Mesendoderm (in vitro differentiated cells): ENCODE results near the gene SLC10A3.

Source experiments
- DNase-seq: peaks from one replicate; pipeline ENCODE4 v3.0.0; 2013
- H2AK5ac ChIP-seq: 2 replicates; pipeline ENCODE4 v1.6.1; 2013; ENCODE audit warnings: low read length, inconsistent platforms
- H2BK120ac ChIP-seq: 2 replicates; pipeline ENCODE4 v1.6.1; 2013; ENCODE audit warnings: low read depth, mild to moderate bottlenecking, low read length, moderate library complexity, mixed read lengths
- H2BK15ac ChIP-seq: replicated peaks from 2 replicates; pipeline ENCODE4 v1.6.1; 2013; ENCODE audit warnings: low read depth, mild to moderate bottlenecking, moderate library complexity
- H2BK5ac ChIP-seq: 2 replicates; pipeline ENCODE4 v1.6.1; 2013; ENCODE audit warnings: low read length, inconsistent platforms
- H3K18ac ChIP-seq: 2 replicates; pipeline ENCODE4 v1.6.1; 2013; ENCODE audit warnings: mild to moderate bottlenecking, low read length, mixed read lengths
- H3K23ac ChIP-seq: one replicate; pipeline ENCODE4 v1.6.1; 2013; ENCODE audit warnings: low read length
- H3K27ac ChIP-seq: 2 replicates; pipeline ENCODE4 v1.5.1; 2013; ENCODE audit warnings: low read depth, mild to moderate bottlenecking, inconsistent platforms, low read length, moderate library complexity
- H3K27me3 ChIP-seq: 2 replicates; pipeline ENCODE4 v1.6.1; 2013; ENCODE audit warnings: low read length, control low read depth, mild to moderate bottlenecking, inconsistent platforms; ENCODE audit not compliant: insufficient read depth, poor library complexity
- H3K36me3 ChIP-seq: 2 replicates; pipeline ENCODE4 v1.6.1; 2013; ENCODE audit warnings: low read length, inconsistent platforms; ENCODE audit not compliant: control insufficient read depth, insufficient read depth
- H3K4ac ChIP-seq: one replicate; pipeline ENCODE4 v1.6.1; 2013; ENCODE audit warnings: low read depth, mild to moderate bottlenecking, low read length, moderate library complexity
- H3K4me1 ChIP-seq: 2 replicates; pipeline ENCODE4 v1.6.1; 2013; ENCODE audit warnings: low read depth, low read length, inconsistent platforms; ENCODE audit not compliant: control insufficient read depth
- H3K4me2 ChIP-seq: 2 replicates; pipeline ENCODE4 v1.6.1; 2013; ENCODE audit warnings: low read length
- H3K4me3 ChIP-seq: 2 replicates; pipeline ENCODE4 v1.5.1; 2013; ENCODE audit warnings: mild to moderate bottlenecking, low read length
- H3K56ac ChIP-seq: one replicate; pipeline ENCODE4 v1.6.1; 2013; ENCODE audit warnings: low read length
- H3K79me1 ChIP-seq: 2 replicates; pipeline ENCODE4 v1.6.1; 2013; ENCODE audit warnings: low read length, inconsistent platforms
- H3K79me2 ChIP-seq: 2 replicates; pipeline ENCODE4 v1.6.1; 2013; ENCODE audit warnings: mild to moderate bottlenecking, low read length; ENCODE audit not compliant: control insufficient read depth, insufficient read depth
- H3K9ac ChIP-seq: 2 replicates; pipeline ENCODE4 v1.6.1; 2013; ENCODE audit warnings: low read length, inconsistent platforms
- H4K5ac ChIP-seq: one replicate; pipeline ENCODE4 v1.6.1; 2013; ENCODE audit warnings: low read length
- H4K8ac ChIP-seq: one replicate; pipeline ENCODE4 v1.6.1; 2013; ENCODE audit warnings: low read depth, mild to moderate bottlenecking, control low read depth, low read length, moderate library complexity
- WGBS: extraction: QIAGEN DNeasy Blood & Tissue Kit; methylation state at CpG from one replicate; pipeline ENCODE4 v1.1.7; 2013; ENCODE audit warnings: low lambda C conversion rate, missing lambda C conversion rate; ENCODE audit not compliant: insufficient coverage; ENCODE audit errors: extremely low coverage; 5-methylcytosine and 5-hydroxymethylcytosine counted together

Gene SLC10A3

GRCh38 chrX:154463611-154464220 lies 26.7 kb downstream of the SLC10A3 start:
- no peak overlapping the region for H3K4me2 ChIP-seq
- no CpG with 5 or more reads among the region's 36 CpGs for WGBS
- H3K56ac ChIP-seq = no peak overlapping the region
- no peak overlapping the region for H4K5ac ChIP-seq
- H2AK5ac ChIP-seq = no peak overlapping the region
- no peak overlapping the region for H3K4me3 ChIP-seq
- H3K4ac ChIP-seq = no peak overlapping the region
- no peaks in the 10 kb centered on the region for H3K79me2 ChIP-seq
- H3K9ac ChIP-seq = no peak overlapping the region
- H2BK120ac ChIP-seq = no peak overlapping the region
- no peaks in the 10 kb centered on the region for H3K27me3 ChIP-seq
- H3K4me1 ChIP-seq = no peaks in the 10 kb centered on the region
- no peak for DNase-seq
- no peak overlapping the region for H2BK15ac ChIP-seq
- H3K18ac ChIP-seq = no peak overlapping the region
- no peak overlapping the region for H3K23ac ChIP-seq
- no peak overlapping the region for H3K27ac ChIP-seq
- no peak overlapping the region for H2BK5ac ChIP-seq
- no peaks in the 10 kb centered on the region for H3K36me3 ChIP-seq
- no peaks in the 10 kb centered on the region for H3K79me1 ChIP-seq
- H4K8ac ChIP-seq = no peak overlapping the region

- H3K56ac ChIP-seq = no peak overlapping the region
- no peak overlapping the region for H3K4me3 ChIP-seq
- no peaks in the 10 kb centered on the region for H3K36me3 ChIP-seq
- H2BK5ac ChIP-seq = no peak overlapping the region
- H3K9ac ChIP-seq = no peak overlapping the region
- no peak overlapping the region for H3K4ac ChIP-seq
- H4K5ac ChIP-seq = no peak overlapping the region
- H2BK15ac ChIP-seq = no peak overlapping the region
- no peak overlapping the region for H2AK5ac ChIP-seq
- H3K4me2 ChIP-seq = no peak overlapping the region
- H3K23ac ChIP-seq = no peak overlapping the region
- no peak overlapping the region for H3K27ac ChIP-seq
- no peaks in the 10 kb centered on the region for H3K27me3 ChIP-seq
- H3K79me2 ChIP-seq = no peaks in the 10 kb centered on the region
- no peak for DNase-seq
- no peak overlapping the region for H4K8ac ChIP-seq
- H3K18ac ChIP-seq = no peak overlapping the region
- H3K79me1 ChIP-seq = no peaks in the 10 kb centered on the region
- H2BK120ac ChIP-seq = no peak overlapping the region
- WGBS = no CpG with 5 or more reads among the region's 8 CpGs
- no peaks in the 10 kb centered on the region for H3K4me1 ChIP-seq
Measured at GRCh38 chrX:154462396-154462795, 28.0 kb downstream of the SLC10A3 start.

DNA sequence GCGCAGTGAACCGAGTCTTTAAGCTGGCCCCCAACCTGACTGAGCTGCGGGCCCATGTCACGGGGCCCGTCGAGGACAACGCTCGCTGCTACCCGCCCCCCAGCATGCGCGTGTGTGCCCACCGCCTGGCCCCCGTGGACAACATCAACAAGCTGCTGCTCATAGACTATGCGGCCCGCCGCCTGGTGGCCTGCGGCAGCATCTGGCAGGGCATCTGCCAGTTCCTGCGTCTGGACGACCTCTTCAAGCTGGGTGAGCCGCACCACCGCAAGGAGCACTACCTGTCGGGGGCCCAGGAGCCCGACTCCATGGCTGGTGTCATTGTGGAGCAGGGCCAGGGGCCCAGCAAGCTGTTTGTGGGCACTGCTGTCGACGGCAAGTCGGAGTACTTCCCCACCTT lies 30.1 kb downstream of the SLC10A3 start:
- no peak overlapping the region for H3K18ac ChIP-seq
- no peaks in the 10 kb centered on the region for H3K79me2 ChIP-seq
- H3K9ac ChIP-seq = no peak overlapping the region
- no peak overlapping the region for H2BK120ac ChIP-seq
- H3K79me1 ChIP-seq = no peaks in the 10 kb centered on the region
- H4K5ac ChIP-seq = no peak overlapping the region
- no peak overlapping the region for H3K23ac ChIP-seq
- no peaks in the 10 kb centered on the region for H3K27me3 ChIP-seq
- H3K4me2 ChIP-seq = no peak overlapping the region
- H3K36me3 ChIP-seq = no peaks in the 10 kb centered on the region
- DNase-seq = no peak
- no peak overlapping the region for H3K4me3 ChIP-seq
- no peak overlapping the region for H2BK5ac ChIP-seq
- H3K27ac ChIP-seq = no peak overlapping the region
- H3K4me1 ChIP-seq = no peaks in the 10 kb centered on the region
- no peak overlapping the region for H3K4ac ChIP-seq
- H2AK5ac ChIP-seq = no peak overlapping the region
- WGBS = no CpG with 5 or more reads among the region's 26 CpGs
- no peak overlapping the region for H4K8ac ChIP-seq
- no peak overlapping the region for H2BK15ac ChIP-seq
- H3K56ac ChIP-seq = no peak overlapping the region

DNA sequence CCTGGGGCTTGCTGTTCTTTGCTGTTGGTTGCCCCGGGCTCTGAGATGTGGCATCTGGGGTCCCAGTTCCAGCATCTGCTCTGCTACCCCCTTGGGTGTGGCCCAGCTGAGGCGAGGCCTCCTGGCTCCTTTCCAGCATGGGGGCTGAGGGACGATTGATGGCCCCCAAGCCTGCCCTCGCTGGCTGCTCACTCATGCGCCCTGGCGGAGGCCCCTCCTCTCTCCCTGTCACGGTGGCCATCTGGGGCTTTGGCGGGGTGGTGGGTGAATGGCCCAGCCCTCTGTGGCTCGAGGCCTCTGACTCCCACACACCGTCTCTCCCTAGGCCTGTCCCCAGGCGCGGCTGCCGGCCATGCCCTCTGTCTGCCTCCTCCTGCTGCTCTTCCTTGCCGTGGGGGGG lies 30.6 kb downstream of the SLC10A3 start:
- no peak overlapping the region for H2AK5ac ChIP-seq
- H3K4ac ChIP-seq = no peak overlapping the region
- H3K27me3 ChIP-seq = no peaks in the 10 kb centered on the region
- DNase-seq = no peak
- H4K5ac ChIP-seq = no peak overlapping the region
- H3K36me3 ChIP-seq = no peaks in the 10 kb centered on the region
- no CpG with 5 or more reads among the region's 14 CpGs for WGBS
- no peak overlapping the region for H4K8ac ChIP-seq
- no peak overlapping the region for H3K23ac ChIP-seq
- no peaks in the 10 kb centered on the region for H3K79me2 ChIP-seq
- H3K9ac ChIP-seq = no peak overlapping the region
- H3K4me2 ChIP-seq = no peak overlapping the region
- no peak overlapping the region for H3K27ac ChIP-seq
- H2BK15ac ChIP-seq = no peak overlapping the region
- no peak overlapping the region for H3K18ac ChIP-seq
- H3K4me3 ChIP-seq = no peak overlapping the region
- H2BK5ac ChIP-seq = no peak overlapping the region
- H2BK120ac ChIP-seq = no peak overlapping the region
- H3K4me1 ChIP-seq = no peaks in the 10 kb centered on the region
- H3K56ac ChIP-seq = no peak overlapping the region
- H3K79me1 ChIP-seq = no peaks in the 10 kb centered on the region

- no peak overlapping the region for H3K4ac ChIP-seq
- peak overlapping the region; percentile 70 for H3K9ac ChIP-seq
- peak overlapping the region; percentile 50 for H3K4me2 ChIP-seq
- H2BK120ac ChIP-seq = no peak overlapping the region
- no peaks in the 10 kb centered on the region for H3K4me1 ChIP-seq
- no peaks in the 10 kb centered on the region for H3K79me2 ChIP-seq
- DNase-seq = peak; percentile 16
- H2AK5ac ChIP-seq = no peak overlapping the region
- no peaks in the 10 kb centered on the region for H3K79me1 ChIP-seq
- H2BK5ac ChIP-seq = no peak overlapping the region
- peak overlapping the region; percentile 85 for H3K56ac ChIP-seq
- no peak overlapping the region for H2BK15ac ChIP-seq
- H3K4me3 ChIP-seq = peak overlapping the region; percentile 30
- no CpG with 5 or more reads among the region's 15 CpGs for WGBS
- H3K36me3 ChIP-seq = no peaks in the 10 kb centered on the region
- no peak overlapping the region for H3K23ac ChIP-seq
- no peak overlapping the region for H4K8ac ChIP-seq
- no peak overlapping the region for H4K5ac ChIP-seq
- no peak overlapping the region for H3K18ac ChIP-seq
- H3K27me3 ChIP-seq = no peaks in the 10 kb centered on the region
- no peak overlapping the region for H3K27ac ChIP-seq
Measured at GRCh38 chrX:154458954-154459778, 31.3 kb downstream of the SLC10A3 start.
